ENCODE measurements around the gene FBXL7.

DNA sequence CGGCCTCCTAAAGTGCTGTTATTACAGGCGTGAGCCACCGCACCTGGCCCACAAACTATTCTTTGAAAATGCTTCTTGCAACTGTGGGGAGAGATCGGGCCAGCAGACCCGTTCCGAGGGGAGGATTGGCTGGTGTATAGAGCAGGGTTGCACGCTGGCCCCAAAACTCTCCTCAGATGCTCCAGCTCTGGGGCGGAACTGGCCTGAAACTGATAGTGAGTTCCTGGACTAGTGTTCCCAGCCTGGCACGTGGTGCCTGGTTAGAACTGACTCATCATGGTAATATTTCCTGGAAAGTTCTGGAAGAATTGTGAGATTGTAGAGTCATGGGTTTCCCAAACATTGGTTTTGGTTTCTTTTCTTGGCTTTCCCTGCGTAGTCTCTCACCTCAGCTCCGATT, 120.5 kb downstream of the FBXL7 start:
- TF ChIP-seq CTCF (IDR thresholded peaks at IDR 0.05; ENCODE audit: low read length) (no peak), EZH2 (IDR thresholded peaks at IDR 0.05; ENCODE audit: borderline replicate concordance, low read length) (no peak)
